K562 (cell line): ENCODE results near the gene MALRD1. TPM values are rescaled to one million over a fixed set of nuclear protein-coding genes. Genes with fewer than 3 reads are reported as not detected.

Experiments used
- ATAC-seq: fragments of 200-7000 bp; cut with Tn5 transposase; 3 replicates; pipeline ENCODE4 v1.9.1; 2020; ENCODE audit warnings: moderate library complexity
- Bru-seq: library from RNA; stranded (reverse); fragments of 400-500 nt; gene quantifications from one replicate; lab custom pipeline; 2021; lab: Mats Ljungman, UMichigan
- BruChase-seq, 2 experiments: library from RNA; stranded (reverse); fragments of 400-500 nt; gene quantifications; one replicate each; lab custom pipeline; 2021; lab: Mats Ljungman, UMichigan
- BruUV-seq: library from RNA; stranded (reverse); fragments of 400-500 nt; replicated peaks from 2 replicates; lab custom pipeline; 2021; lab: Mats Ljungman, UMichigan
- CTCF ChIA-PET: fragments of 300-600 bp; formaldehyde crosslinking; extraction: SDS; loops from one replicate; lab custom pipeline; 2021; ENCODE audit warnings: low intra/inter-chr PET ratio; lab: Yijun Ruan, JAX
- POLR2A ChIA-PET: fragments of 300-600, 350-650 bp; sonication (Branson Sonifier 250); formaldehyde crosslinking; extraction: SDS; loops from one replicate; lab custom pipeline; 2021; ENCODE audit warnings: antibody characterized with exemption, inconsistent platforms; lab: Yijun Ruan, JAX
- DNase-seq, 4 experiments: peaks; one replicate each; pipeline versions ENCODE4 v3.0.0 to v3.0.0-alpha.2; 2011 to 2018; ENCODE audit warnings: low spot score in 3 of 4, mixed read lengths in 3 of 4; ENCODE audit errors: extremely low read depth in 1 of 4
- FAIRE-seq: peaks from 2 replicates; lab custom pipeline; 2011; peaks lifted over from hg19 to GRCh38; lab: Jason Lieb, UNC
- H2AFZ ChIP-seq: 2 replicates; pipeline ENCODE4 v1.6.0; 2011; ENCODE audit warnings: low read depth, low read length, control low read depth, inconsistent platforms
- H3K27ac ChIP-seq: fragments of 200-600 bp; 3 replicates; pipeline ENCODE4 v1.8.0; 2011; ENCODE audit warnings: low read depth, mild to moderate bottlenecking, control low read depth, inconsistent platforms, low read length, moderate library complexity, mixed read lengths; ENCODE audit errors: extremely low read depth
- H3K27me3 ChIP-seq, 2 experiments: fragments of 300-600 bp in 1 of 2; 2 replicates in 1 of 2; 3 replicates in 1 of 2; pipeline versions ENCODE4 v1.6.0 to v1.8.0; 2011; ENCODE audit warnings: inconsistent platforms in 2 of 2, low read length in 2 of 2, mild to moderate bottlenecking in 1 of 2, mixed read lengths in 1 of 2, moderate library complexity in 1 of 2; ENCODE audit not compliant: control insufficient read depth in 2 of 2, insufficient read depth in 2 of 2
- H3K36me3 ChIP-seq: fragments of 300-600 bp; 3 replicates; pipeline ENCODE4 v1.8.0; 2011; ENCODE audit warnings: mild to moderate bottlenecking, low read length, inconsistent platforms; ENCODE audit not compliant: control insufficient read depth, insufficient read depth
- H3K4me1 ChIP-seq, 2 experiments: fragments of 200-600 bp in 1 of 2; replicated peaks in 1 of 2; 2 replicates in 1 of 2; 3 replicates in 1 of 2; pipeline versions ENCODE4 v1.5.1 to v1.8.0; 2011; ENCODE audit warnings: inconsistent platforms in 2 of 2, low read length in 2 of 2, mild to moderate bottlenecking in 1 of 2, mixed read lengths in 1 of 2, moderate library complexity in 1 of 2; ENCODE audit not compliant: control insufficient read depth in 2 of 2, insufficient read depth in 2 of 2
- H3K4me2 ChIP-seq: 2 replicates; pipeline ENCODE4 v1.6.1; 2011; ENCODE audit warnings: low read length, control low read depth, inconsistent platforms, mixed read lengths; ENCODE audit not compliant: insufficient read depth
- H3K4me3 ChIP-seq: fragments of 200-600 bp; sonication (generic), shearing (Covaris generic); 2 replicates; pipeline ENCODE4 v1.5.1; 2016; ENCODE audit warnings: control low read depth, inconsistent platforms
- H3K79me2 ChIP-seq: fragments of 200-600 bp; 3 replicates; pipeline ENCODE4 v1.8.0; 2011; ENCODE audit warnings: low read length, inconsistent platforms; ENCODE audit not compliant: control insufficient read depth, insufficient read depth
- H3K9ac ChIP-seq, 2 experiments: 2 replicates each; pipeline versions ENCODE4 v1.6.0 to v1.6.1; 2011; ENCODE audit warnings: low read depth in 2 of 2, low read length in 2 of 2, control low read depth in 1 of 2, inconsistent platforms in 1 of 2, mild to moderate bottlenecking in 1 of 2, mixed read lengths in 1 of 2; ENCODE audit not compliant: insufficient read depth in 1 of 2
- H3K9me1 ChIP-seq: one replicate; pipeline ENCODE4 v1.6.0; 2011; ENCODE audit warnings: inconsistent platforms, mild to moderate bottlenecking, low read length, moderate library complexity; ENCODE audit not compliant: control insufficient read depth, insufficient read depth
- H3K9me3 ChIP-seq: replicated peaks from 2 replicates; pipeline ENCODE4 v1.5.1; 2011; ENCODE audit warnings: low read depth, low read length, inconsistent platforms; ENCODE audit not compliant: control insufficient read depth, insufficient read depth
- H4K20me1 ChIP-seq: replicated peaks from 2 replicates; pipeline ENCODE4 v1.6.1; 2011; ENCODE audit warnings: low read length, inconsistent platforms, mixed read lengths; ENCODE audit not compliant: control insufficient read depth, insufficient read depth
- CREB3L1 ChIP-seq: fragments of 450-650 bp; IDR thresholded peaks from 2 replicates; pipeline ENCODE4 v1.6.1; 2014; ENCODE audit warnings: low read depth, mild to moderate bottlenecking, moderate library complexity, borderline replicate concordance
- DDX20 ChIP-seq: fragments of 450-650 bp; IDR thresholded peaks from 2 replicates; pipeline ENCODE4 v1.6.1; 2016; ENCODE audit warnings: missing genetic modification characterization, low read depth, mild to moderate bottlenecking, missing compliant biosample characterization, moderate library complexity
- NFE2 ChIP-seq: IDR thresholded peaks from 2 replicates; pipeline ENCODE4 v1.6.1; 2014; ENCODE audit warnings: antibody characterized with exemption, low read depth
- RAD21 ChIP-seq, 2 experiments: fragments of 250-450 bp in 1 of 2; fragments of 450-650 bp in 1 of 2; sonication (Bioruptor Pico) in 1 of 2; formaldehyde crosslinking in 1 of 2; IDR thresholded peaks in 1 of 2; conservative IDR thresholded peaks in 1 of 2; 2 replicates each; pipeline versions ENCODE4 v1.4.0 to v1.8.0; 2020 to 2022; ENCODE audit warnings: mild to moderate bottlenecking in 2 of 2, moderate library complexity in 1 of 2
- SNIP1 ChIP-seq: fragments of 450-650 bp; IDR thresholded peaks from 2 replicates; pipeline ENCODE4 v1.7.1; 2017; ENCODE audit warnings: low read depth, mild to moderate bottlenecking
- SP1 ChIP-seq: sonication (generic); formaldehyde crosslinking; IDR thresholded peaks from 2 replicates; pipeline ENCODE4 v1.8.1; 2022; ENCODE audit warnings: mild to moderate bottlenecking, missing genetic modification reagents
- ZBTB7A ChIP-seq: IDR thresholded peaks from 2 replicates; pipeline ENCODE4 v1.6.1; 2011; ENCODE audit warnings: low read depth, mild to moderate bottlenecking, low read length, moderate library complexity, borderline replicate concordance; ENCODE audit not compliant: control insufficient read depth
- ZNF146 ChIP-seq: IDR thresholded peaks from one replicate; pipeline ENCODE4 v1.6.1; 2018; ENCODE audit warnings: missing compliant biosample characterization; ENCODE audit not compliant: unreplicated experiment
- ZNF780A ChIP-seq: fragments of 250-450 bp; sonication (Bioruptor Pico); IDR thresholded peaks from 2 replicates; pipeline ENCODE4 v1.5.0; 2021; ENCODE audit warnings: mild to moderate bottlenecking
- WGBS: fragments of 100-300 bp; shearing (Covaris generic); methylation state at CpG from one replicate; pipeline ENCODE4 v1.1.6; 2016; ENCODE audit warnings: low coverage, mixed read lengths; ENCODE audit not compliant: insufficient coverage; ENCODE audit errors: missing lambda C conversion rate; 5-methylcytosine and 5-hydroxymethylcytosine counted together
- in situ Hi-C: fragments of 300-500 bp; cut with MboI; formaldehyde crosslinking; loops from 4 replicates; pipeline ENCODE4 v1.15.0; 2018; ENCODE audit warnings: inconsistent platforms, mixed read lengths
- intact Hi-C: fragments of 100-400 bp; cut with micrococcal nuclease; formaldehyde crosslinking; loops from 2 replicates; pipeline ENCODE4 v1.14.2; 2022
- long read RNA-seq, 3 experiments: library from polyadenylated mRNA in 2 of 3; library from RNA in 1 of 3; unstranded in 2 of 3; stranded (forward) in 1 of 3; transcript quantifications; one replicate each; pipeline ENCODE4 v2.0.0, GENCODE V29; 2019 to 2022
- polyA minus RNA-seq, 3 experiments: library from RNA; depleted of rRNA, polyadenylated mRNA; stranded (reverse); fragments of >200 nt; gene quantifications; 2 replicates each; pipeline ENCODE4 v1.2.3, GENCODE V29; 2011
- polyA plus RNA-seq, 8 experiments: library from polyadenylated mRNA; depleted of rRNA in 4 of 8; stranded (reverse) in 5 of 8; unstranded in 3 of 8; fragments of >200 nt; fragmentation: Nextera tagmentation in 2 of 8; fragmentation: Illumina TruSeq in 1 of 8; extraction: Ambion mirVana in 2 of 8; extraction: Trizol in 1 of 8; gene quantifications; 2 replicates each; pipeline versions ENCODE4 v1.2.1 to v1.2.3, GENCODE V29; 2011 to 2014; ENCODE audit warnings: inconsistent platforms in 1 of 8, missing spikeins in 1 of 8
- total RNA-seq, 7 experiments: library from RNA; depleted of rRNA in 6 of 7; stranded (reverse); fragments of >200 nt in 6 of 7; fragmentation: Illumina TruSeq in 2 of 7; extraction: Trizol in 2 of 7; gene quantifications; 2 replicates each; pipeline versions ENCODE4 v1.2.1 to v1.2.3, GENCODE V29; 2011 to 2021; ENCODE audit warnings: low replicate concordance in 1 of 7
- TF ChIP-seq, protein P1 (sequence below): sonication (generic); formaldehyde crosslinking; IDR thresholded peaks from 2 replicates; pipeline ENCODE4 v1.8.0; 2022; ENCODE audit warnings: mild to moderate bottlenecking, missing genetic modification reagents
- TF ChIP-seq, protein P2 (sequence below): sonication (generic); formaldehyde crosslinking; IDR thresholded peaks from 2 replicates; pipeline ENCODE4 v1.8.1; 2023; ENCODE audit warnings: mild to moderate bottlenecking, missing genetic modification reagents, moderate library complexity
- TF ChIP-seq, protein P3 (sequence below): fragments of 250-450 bp; sonication (Bioruptor Pico); IDR thresholded peaks from 2 replicates; pipeline ENCODE4 v1.8.0; 2022; ENCODE audit warnings: inconsistent platforms

MALRD1 gene
- not detected in 2 replicates for total RNA-seq (2011; cell fraction: chromatin; rRNA removed; ENCODE audit: low replicate concordance)
- total RNA-seq (2011; cell fraction: nucleolus; rRNA removed): not detected in 2 replicates
- not detected in 2 replicates for total RNA-seq (2011; cell fraction: nucleoplasm; rRNA removed)
- total RNA-seq (2014; rRNA removed) (not detected in 2 replicates), total RNA-seq (2014; rRNA removed; fragmentation: Illumina TruSeq; extraction: Trizol) (not detected in 2 replicates), total RNA-seq (2015; rRNA removed; fragmentation: Illumina TruSeq; extraction: Trizol) (not detected in 2 replicates), total RNA-seq (2021) (not detected in 2 replicates), polyA plus RNA-seq (2011; rRNA removed) (not detected in 2 replicates), polyA plus RNA-seq (2014; fragmentation: Illumina TruSeq; extraction: Trizol) (not detected in 2 replicates), polyA plus RNA-seq (2014; fragmentation: Nextera tagmentation; extraction: Ambion mirVana) (not detected), polyA plus RNA-seq (2014; rRNA removed) (not detected in 2 replicates), polyA minus RNA-seq (2011; rRNA and poly(A)+ RNA removed) (0.24 TPM in 1 of 2 replicates, not detected in the other), Bru-seq, nascent RNA (percentile 1 among the genes with signal in this experiment), BruChase-seq, experiment 1, labeled RNA remaining after a 2-hour chase (percentile 1 among the genes with signal in this experiment), BruChase-seq, experiment 2, labeled RNA remaining after a 6-hour chase (percentile 1 among the genes with signal in this experiment)
- not detected in 2 replicates for polyA plus RNA-seq (2011; cell fraction: cytosol; rRNA removed)
- not detected in 2 replicates for polyA plus RNA-seq (2011; cell fraction: nucleus; rRNA removed)
- polyA plus RNA-seq (2012): not detected in 2 replicates
- polyA minus RNA-seq (2011; cell fraction: cytosol; rRNA and poly(A)+ RNA removed): not detected in 2 replicates
- not detected in 2 replicates for polyA minus RNA-seq (2011; cell fraction: nucleus; rRNA and poly(A)+ RNA removed)
- long read RNA-seq, experiment 1, partial matches to known transcripts: 0 of 2 reads
- long read RNA-seq, experiment 1, other reads (novel, unspliced or antisense): 2 of 2 reads
- long read RNA-seq, experiment 2: 0 reads
- long read RNA-seq, experiment 3: 0 reads

DNA sequence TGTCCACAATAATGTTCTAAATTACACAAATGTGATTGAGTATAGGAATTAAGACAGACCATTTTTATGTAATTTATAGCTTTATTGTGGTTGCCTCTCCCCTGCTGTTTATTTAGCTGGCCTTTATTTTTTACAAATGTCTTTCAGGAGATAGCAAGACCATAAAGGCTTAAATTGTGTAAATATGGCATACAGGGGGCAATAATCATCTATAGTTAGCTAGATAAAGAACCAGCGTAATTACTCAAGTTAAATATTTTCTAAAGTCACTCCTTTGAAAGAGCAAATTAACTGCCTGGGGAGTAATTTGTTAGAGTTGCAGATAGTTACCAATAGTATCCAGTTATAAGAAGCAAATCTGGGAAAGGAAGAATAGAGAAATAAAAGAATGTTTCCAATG lies at the start of gene MALRD1:
Gene MALRD1 (plus strand): TSS at position 313 of the 400 bp plus-strand sequence. CDS start 138 bp downstream, outside the sequence.
- Histone ChIP-seq H3K4me3 (no peak within 1 kb of the TSS), H3K36me3 (no peaks in the 10 kb centered on the region), H3K9me1 (no peaks in the 10 kb centered on the region), H3K9me3 (no peaks in the 10 kb centered on the region; the same call in 1 of the 2 replicates), H3K27me3 (no peaks in the 10 kb centered on the region), H3K4me1 (no peaks in the 10 kb centered on the region), H3K9ac (no peak within 1 kb of the TSS), H3K4me2 (no peak within 1 kb of the TSS), H3K27ac (no peak within 1 kb of the TSS), H4K20me1 (no peaks in the 10 kb centered on the region), H2AFZ (no peak within 1 kb of the TSS), H3K79me2 (no peaks in the 10 kb centered on the region)
- BruUV-seq: no TSS peak
- intact Hi-C loops: no loop called here
- ATAC-seq: no peak
- ChIA-PET POLR2A (no interaction called here), CTCF (no interaction called here)
- DNase-seq: no peak
- no peak for FAIRE-seq
- in situ Hi-C loops: no loop called here
- 0% methylated on average over 1 of the region's 1 CpG for WGBS
- TF ChIP-seq, protein P1, sequence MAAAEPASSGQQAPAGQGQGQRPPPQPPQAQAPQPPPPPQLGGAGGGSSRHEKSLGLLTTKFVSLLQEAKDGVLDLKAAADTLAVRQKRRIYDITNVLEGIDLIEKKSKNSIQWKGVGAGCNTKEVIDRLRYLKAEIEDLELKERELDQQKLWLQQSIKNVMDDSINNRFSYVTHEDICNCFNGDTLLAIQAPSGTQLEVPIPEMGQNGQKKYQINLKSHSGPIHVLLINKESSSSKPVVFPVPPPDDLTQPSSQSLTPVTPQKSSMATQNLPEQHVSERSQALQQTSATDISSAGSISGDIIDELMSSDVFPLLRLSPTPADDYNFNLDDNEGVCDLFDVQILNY (CRISPR knock-in tag): no peak
- no peak for TF ChIP-seq SP1 (CRISPR knock-in tag)
- TF ChIP-seq DDX20 (tag): no peak
- no peak for TF ChIP-seq CREB3L1
- TF ChIP-seq RAD21 (CRISPR knock-in tag; conservative IDR thresholded peaks at IDR 0.05 in 1 of 2, IDR thresholded peaks at IDR 0.05 in 1 of 2): no peak
- TF ChIP-seq NFE2: no peak
- no peak for TF ChIP-seq ZNF146
- TF ChIP-seq, protein P2, sequence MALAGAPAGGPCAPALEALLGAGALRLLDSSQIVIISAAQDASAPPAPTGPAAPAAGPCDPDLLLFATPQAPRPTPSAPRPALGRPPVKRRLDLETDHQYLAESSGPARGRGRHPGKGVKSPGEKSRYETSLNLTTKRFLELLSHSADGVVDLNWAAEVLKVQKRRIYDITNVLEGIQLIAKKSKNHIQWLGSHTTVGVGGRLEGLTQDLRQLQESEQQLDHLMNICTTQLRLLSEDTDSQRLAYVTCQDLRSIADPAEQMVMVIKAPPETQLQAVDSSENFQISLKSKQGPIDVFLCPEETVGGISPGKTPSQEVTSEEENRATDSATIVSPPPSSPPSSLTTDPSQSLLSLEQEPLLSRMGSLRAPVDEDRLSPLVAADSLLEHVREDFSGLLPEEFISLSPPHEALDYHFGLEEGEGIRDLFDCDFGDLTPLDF (CRISPR knock-in tag): no peak
- no peak for TF ChIP-seq SNIP1
- TF ChIP-seq, protein P3, sequence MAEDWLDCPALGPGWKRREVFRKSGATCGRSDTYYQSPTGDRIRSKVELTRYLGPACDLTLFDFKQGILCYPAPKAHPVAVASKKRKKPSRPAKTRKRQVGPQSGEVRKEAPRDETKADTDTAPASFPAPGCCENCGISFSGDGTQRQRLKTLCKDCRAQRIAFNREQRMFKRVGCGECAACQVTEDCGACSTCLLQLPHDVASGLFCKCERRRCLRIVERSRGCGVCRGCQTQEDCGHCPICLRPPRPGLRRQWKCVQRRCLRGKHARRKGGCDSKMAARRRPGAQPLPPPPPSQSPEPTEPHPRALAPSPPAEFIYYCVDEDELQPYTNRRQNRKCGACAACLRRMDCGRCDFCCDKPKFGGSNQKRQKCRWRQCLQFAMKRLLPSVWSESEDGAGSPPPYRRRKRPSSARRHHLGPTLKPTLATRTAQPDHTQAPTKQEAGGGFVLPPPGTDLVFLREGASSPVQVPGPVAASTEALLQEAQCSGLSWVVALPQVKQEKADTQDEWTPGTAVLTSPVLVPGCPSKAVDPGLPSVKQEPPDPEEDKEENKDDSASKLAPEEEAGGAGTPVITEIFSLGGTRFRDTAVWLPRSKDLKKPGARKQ: no peak
- no peak for TF ChIP-seq ZBTB7A
- no peak for TF ChIP-seq ZNF780A (CRISPR knock-in tag)
